GM21529 (cell line): Measurements from ENCODE around the gene TDO2.
"Not testable (repeated sequence)": the region's sequence is repeated elsewhere in the genome, so short reads cannot be mapped to it uniquely, and the experiment has no call there.

Source experiments
- ATAC-seq: cut with Tn5 transposase; IDR thresholded peaks from one replicate; pipeline ENCODE4 v1.9.1; 2021; ENCODE audit not compliant: unreplicated experiment

TDO2 gene

DNA sequence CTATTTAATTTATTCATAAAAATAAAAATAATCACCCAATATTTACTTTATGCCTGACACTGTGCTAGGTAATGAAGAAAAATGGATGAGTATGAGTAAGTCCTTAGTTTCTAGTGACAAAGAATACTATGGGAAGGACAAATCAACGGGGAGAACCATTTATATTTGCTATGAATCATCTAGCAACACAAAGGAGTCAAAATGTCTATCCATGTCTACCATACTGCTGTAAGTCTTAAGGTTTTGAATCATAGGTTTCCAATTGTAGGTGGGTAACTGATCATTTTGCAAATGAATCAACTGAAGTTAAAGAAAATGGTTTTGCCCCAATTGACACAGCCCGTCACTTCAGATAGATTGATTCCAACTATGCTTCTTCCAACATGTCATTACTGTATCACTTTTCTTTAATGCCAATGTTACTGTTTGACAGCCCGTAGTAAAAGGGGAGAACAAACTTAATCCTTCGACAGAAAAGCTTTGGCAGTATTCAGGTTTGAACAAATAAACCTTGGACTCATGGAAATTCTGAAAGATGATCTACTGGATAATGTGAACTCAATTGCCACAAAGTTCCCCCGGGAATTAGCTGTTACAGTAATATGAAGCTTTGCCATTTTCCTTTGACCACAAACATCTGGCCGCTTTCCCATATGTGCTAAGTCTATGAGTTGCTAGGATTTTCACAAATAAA lies 3.2 kb downstream of the TDO2 start:
- ATAC-seq = no peak

- ATAC-seq = no peak
These were observed 4.1 kb downstream of the TDO2 start for GRCh38 chr4:155907556-155907955.

DNA sequence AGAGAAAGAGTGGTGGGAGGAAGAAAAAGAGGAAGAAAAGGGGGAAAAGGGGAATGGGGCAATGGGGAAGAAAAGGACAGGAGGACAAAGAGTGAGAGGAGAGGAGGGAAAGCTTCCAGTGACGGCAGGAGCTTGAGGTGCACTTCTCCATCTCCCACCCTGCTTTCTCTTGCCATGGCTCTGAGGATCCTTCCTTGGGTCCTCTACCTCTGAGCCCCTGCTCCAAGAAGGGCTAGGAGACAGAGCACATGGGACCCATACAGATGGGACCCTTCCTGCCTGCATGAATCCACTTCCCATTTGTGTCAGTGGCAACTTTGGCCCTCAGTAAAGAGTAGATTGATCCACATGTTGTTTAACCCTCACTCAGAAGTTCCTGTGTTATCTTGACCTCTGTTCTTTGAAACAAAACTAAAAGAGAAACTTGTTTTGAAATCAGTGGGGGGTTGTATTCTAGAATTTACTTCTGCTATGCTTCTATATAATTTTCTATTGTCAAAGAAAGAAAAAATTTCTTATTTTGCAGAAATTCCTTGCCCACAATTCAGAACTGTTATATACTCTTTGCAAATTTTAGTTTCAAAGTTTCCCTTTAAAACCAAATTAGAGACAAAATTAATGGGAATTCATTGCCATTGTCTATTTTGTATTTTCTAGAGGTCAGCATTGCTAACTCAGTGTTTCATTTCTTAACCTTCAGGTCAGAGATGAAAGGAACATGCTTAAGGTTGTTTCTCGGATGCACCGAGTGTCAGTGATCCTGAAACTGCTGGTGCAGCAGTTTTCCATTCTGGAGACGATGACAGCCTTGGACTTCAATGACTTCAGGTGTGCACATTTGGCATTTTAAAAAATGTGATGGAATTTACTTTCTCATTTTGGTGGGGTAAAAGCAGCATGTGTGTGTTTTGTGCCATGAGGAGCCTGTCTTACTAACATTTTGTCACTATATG lies 5.0 kb downstream of the TDO2 start:
- ATAC-seq = peak; percentile 83

DNA sequence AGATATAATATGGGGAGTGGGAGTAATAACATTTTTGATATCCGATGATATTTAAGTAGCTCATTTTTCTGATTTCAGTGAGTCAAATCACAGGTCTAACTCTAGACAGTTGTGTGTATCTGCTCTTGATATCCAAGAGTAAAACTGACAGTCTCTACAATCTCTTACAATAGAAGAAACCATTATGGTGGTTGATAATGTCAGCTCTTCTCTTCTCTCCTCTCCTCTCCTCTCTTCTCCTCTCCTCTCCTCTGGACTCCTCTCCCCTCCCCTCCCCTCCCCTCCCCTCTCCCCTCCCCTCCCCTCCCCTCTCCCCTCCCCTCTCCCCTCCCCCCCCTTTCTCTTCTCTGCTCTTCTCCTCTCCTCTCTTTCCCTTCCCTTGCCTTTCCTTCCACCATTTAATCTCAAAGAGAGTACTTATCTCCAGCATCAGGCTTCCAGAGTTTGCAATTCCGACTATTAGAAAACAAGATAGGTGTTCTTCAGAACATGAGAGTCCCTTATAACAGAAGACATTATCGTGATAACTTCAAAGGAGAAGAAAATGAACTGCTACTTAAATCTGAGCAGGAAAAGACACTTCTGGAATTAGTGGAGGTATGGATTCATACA lies 6.2 kb downstream of the TDO2 start:
- ATAC-seq = no peak

DNA sequence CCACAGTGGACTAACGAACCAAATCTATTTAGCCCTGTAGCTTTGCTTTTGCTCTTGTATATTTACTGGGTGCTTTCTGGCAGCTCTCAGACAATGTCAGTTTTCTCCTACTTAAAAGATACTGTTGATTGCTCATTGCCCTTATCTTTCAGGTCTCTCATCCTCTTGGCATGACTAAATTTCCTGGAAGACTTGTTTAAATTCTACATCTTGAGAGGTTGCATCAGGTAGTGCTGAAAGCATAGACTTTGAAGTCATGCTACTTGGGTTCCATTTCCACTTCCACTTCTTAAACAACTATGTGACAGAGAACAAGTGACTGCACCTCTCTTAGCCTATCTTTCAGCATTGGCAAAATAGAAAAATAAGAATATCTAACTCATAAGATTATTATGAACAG lies 8.4 kb downstream of the TDO2 start:
- ATAC-seq = no peak

DNA sequence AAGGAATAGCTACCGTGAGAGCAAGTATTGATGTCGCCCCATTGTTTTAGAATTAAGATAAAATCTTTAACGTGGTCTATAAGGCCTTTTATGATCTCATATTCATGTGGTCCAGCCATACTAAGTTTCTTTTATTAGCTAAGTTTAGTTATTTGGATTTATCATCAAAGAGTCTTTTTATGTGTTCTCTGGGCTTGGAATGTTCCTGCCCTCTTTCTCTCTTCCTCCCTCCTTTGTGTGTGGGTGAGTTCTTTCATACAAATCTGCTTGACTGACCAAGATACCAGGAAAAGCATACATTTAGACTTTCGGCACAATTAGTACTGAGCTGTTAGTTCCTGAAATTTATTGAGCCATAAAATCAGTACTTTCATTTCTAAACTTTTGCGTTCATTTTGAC lies 11.3 kb downstream of the TDO2 start:
- ATAC-seq = no peak

DNA sequence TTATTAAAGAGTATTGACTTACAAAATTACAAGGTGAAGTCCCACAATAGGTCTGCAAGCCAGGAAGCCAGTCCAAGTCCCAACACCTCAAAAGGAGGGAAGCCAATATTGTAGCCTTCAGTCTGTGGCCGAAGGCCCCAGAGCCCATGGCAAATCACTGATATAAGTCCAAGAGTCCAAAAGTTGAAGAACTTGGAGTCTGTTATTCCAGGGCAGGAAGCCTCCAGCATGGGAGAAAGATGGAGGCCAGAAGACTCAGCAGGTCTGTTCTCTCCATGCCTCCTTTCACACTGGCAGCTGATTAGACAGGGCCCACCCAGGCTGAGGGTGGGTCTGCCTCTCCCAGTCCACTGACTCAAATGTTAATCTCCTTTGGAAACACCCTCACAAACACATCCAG lies 18.1 kb downstream of the TDO2 start:
- ATAC-seq = no peak

DNA sequence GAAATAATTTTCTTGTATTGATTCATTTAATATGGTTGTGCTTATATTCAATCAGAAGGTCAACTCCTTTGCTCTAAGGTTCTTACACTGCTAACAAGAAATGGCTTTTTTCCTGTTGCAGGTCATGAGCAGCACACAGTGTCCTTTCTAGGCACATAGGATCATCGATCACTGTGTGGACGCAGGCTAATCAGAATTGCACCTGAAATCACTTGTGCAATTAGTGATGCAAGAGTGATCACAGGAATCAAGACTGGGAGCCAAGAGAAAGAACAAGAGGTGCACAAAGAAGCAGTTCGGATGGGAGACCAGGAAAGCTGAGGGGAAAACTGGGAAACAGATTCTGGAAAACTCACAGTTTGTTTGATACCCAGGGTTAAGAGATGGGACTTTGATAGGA lies 21.1 kb downstream of the TDO2 start:
- ATAC-seq = no peak

DNA sequence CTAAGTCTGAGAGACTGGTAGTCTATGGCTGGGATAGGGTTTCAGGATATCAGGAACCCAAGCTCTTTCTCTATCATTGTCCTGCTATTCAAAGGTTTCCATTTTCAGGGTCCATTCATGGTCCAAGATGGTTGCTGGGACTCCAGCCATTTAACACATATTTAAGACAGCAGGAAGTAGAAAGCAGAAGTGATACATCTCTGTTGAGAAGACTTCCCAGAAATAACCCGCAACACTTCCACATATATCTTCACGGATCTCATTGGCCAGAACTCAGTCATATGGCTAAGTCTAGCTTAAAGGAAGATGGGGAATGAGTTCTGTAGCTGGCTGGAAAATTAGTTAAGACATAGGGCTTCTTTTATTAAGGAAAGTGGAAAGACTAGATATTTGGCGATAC lies 26.3 kb downstream of the TDO2 start:
- ATAC-seq = no peak

DNA sequence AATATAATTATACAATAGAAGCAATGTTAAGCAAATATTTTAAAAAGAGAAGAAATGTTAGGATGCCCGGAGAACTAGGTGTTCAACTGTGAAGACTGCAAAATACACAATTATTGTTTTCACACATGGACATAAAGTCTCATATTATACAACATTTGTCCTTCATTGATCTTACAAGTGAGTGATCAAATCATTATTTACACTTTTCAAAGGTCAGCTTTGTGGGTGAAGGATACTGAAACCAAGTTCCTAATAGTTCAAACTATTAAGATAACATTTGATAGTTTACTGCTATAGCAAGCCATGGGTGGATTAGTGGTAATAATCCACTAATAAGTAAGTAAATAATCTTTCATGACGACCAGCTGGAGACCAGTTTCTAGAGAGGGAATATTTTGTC lies 26.8 kb downstream of the TDO2 start:
- no peak for ATAC-seq

DNA sequence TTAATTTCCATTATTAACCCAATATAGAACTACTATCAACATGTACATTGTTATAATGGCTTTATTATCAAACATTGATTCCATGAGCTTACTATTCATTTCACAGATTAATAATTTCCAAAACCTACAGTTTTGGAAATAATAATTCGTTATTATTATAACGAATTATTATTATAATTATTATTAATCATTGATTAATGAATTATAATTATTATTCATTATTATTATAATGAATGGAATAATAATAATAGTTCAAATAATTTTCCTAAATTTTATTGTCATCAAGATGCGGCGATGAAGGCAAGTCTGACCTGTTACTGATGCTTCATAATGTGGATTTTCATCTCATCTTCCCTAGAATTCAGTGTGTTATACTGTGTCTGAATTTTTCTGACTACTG lies 28.1 kb downstream of the TDO2 start:
- ATAC-seq = no peak

- not testable (repeated sequence) for ATAC-seq
These were observed 31.1 kb downstream of the TDO2 start for GRCh38 chr4:155934634-155935033.

- no peak for ATAC-seq
These were observed 32.0 kb downstream of the TDO2 start for GRCh38 chr4:155935389-155935986.

DNA sequence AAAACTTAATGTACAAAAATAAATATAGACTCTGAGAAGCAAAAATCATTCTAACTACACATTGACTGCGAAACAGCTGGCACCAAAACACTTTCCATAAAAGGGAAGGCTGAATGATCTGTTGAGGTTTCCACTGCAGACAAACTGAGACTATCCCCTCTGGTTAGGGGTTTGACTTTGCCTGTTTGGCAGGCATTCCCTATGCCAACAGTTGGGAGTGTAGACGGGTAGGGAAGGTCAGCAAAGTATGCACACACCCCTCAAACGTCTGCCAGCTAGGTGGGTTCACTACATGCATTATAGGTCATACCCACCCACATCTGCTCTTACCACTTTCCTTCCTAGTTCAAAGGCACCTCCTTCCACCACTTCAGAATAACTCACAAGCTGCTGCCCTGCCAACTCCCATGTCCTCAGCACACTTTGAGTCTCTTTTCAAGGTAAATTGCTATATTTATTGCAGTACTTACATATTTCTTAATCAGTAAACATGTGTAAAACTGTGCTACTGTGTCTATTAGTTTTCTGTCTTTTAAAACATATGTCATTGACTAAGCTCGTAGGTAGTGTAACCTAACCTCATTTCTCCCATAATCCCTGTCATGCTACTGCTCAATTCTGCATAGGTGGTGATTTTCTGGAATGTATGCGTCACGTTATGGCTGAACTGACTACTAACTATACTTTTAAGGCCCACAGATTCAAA lies 37.7 kb downstream of the TDO2 start:
- no peak for ATAC-seq

DNA sequence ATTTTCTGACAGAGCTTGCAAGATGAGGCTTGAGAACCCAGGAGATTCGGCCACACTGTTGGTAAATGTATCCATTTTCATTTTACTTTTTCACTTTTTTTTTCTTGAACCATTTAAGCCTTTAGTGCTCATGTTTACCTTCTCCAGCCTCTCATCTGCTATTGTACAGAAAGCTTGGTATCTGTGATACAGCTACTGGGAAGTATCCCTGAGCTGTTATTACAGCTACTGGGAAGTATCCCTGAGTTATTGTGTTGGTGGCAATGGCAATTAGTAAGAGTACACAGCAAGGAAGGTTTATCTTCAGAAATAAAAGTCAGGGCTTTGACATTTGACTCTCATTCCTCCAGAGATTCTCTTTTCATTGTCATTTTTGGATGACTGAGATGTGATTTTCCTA lies 38.3 kb downstream of the TDO2 start:
- no peak for ATAC-seq

DNA sequence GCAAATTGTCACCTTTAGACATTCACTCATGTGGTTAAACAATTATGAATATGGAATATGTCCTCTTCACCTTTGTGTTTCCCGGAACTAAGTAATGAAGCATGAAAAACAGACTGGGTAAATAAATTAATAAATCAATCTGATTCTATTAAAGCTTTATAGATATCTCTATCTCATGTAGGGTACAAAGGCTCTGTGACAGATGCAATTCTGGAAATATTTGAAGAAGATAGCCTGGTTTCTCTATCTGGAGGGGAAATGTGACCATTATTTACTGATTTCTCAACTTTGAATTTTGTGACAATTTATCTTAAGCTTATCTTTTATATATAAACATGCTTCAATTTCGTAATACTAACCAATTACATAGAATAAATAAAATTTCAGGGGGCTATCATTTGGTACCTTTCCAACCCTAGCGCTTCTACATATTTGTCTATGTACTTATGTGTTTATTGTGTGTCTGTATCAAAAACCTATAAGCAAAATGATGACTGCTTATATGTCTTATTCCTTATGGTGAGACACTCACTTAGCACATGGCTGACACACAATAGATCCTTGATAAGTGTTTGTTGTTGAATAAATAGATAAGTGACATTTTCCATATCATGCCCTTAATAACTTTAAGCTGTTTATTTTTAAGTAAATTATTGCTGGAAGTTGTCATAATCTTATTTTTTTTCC lies 40.3 kb downstream of the TDO2 start:
- ATAC-seq = no peak

- ATAC-seq = no peak
These were observed 41.0 kb downstream of the TDO2 start for GRCh38 chr4:155944516-155944915.

- no peak for ATAC-seq
These were observed 43.0 kb downstream of the TDO2 start for GRCh38 chr4:155946486-155946885.

DNA sequence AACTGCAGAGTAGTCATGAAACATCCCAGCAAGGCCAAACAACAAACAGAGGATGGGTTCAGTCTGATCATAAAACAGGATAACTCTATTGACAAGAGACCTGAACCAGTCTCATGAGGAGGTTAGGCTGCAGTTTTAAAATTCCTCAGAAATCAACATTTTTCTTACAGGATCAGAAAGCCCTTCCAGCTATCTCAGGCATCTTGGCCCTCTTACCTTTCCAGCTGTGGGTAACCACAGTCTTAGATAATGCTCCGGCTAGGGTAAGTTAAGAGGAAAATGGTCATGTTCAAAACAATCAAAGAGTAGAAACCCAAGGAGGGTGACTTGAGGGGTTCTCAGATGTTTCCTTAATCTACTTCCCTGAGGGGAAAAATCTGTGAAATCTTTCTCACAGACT lies 45.0 kb downstream of the TDO2 start:
- ATAC-seq = no peak

- ATAC-seq = no peak
These were observed 47.0 kb downstream of the TDO2 start for GRCh38 chr4:155950461-155950860.
